Fibroblast of lung (primary cell): ENCODE data around the gene TAAR8. TPM values are rescaled to one million over a fixed set of nuclear protein-coding genes. Genes with fewer than 3 reads are reported as not detected.

Experiments
- DNase-seq, 2 donors: peaks; one replicate each; pipeline versions ENCODE4 v3.0.0 to v3.0.0-alpha.2; 2010; ENCODE audit warnings: low read depth in 2 of 2
- H2AFZ ChIP-seq: 2 replicates; pipeline ENCODE4 v1.5.1; 2012; ENCODE audit warnings: low read length, control low read depth, inconsistent platforms
- H3K27ac ChIP-seq: 2 replicates; pipeline ENCODE4 v1.5.1; 2011; ENCODE audit warnings: low read length, control low read depth; ENCODE audit not compliant: insufficient read depth
- H3K27me3 ChIP-seq: 2 replicates; pipeline ENCODE4 v1.5.1; 2011; ENCODE audit warnings: mild to moderate bottlenecking, low read length; ENCODE audit not compliant: control insufficient read depth, insufficient read depth
- H3K36me3 ChIP-seq: 2 replicates; pipeline ENCODE4 v1.5.1; 2011; ENCODE audit warnings: low read length; ENCODE audit not compliant: control insufficient read depth, insufficient read depth
- H3K4me1 ChIP-seq: 2 replicates; pipeline ENCODE4 v1.5.1; 2011; ENCODE audit warnings: low read length; ENCODE audit not compliant: control insufficient read depth, insufficient read depth; ENCODE audit errors: extremely low read depth
- H3K4me2 ChIP-seq: 2 replicates; pipeline ENCODE4 v1.5.1; 2011; ENCODE audit warnings: low read length, control low read depth; ENCODE audit not compliant: insufficient read depth; ENCODE audit errors: extremely low read depth
- H3K4me3 ChIP-seq, 4 experiments: fragments of 200-600 bp in 1 of 4; sonication (generic) in 1 of 4; replicated peaks in 1 of 4; 2 replicates each; pipeline ENCODE4 v1.5.1; 2011 to 2016; ENCODE audit warnings: low read length in 4 of 4, low read depth in 3 of 4, mild to moderate bottlenecking in 3 of 4, control low read depth in 2 of 4, inconsistent platforms in 1 of 4, mixed read lengths in 1 of 4; ENCODE audit not compliant: insufficient read depth in 1 of 4; ENCODE audit errors: control extremely low read depth in 1 of 4
- H3K79me2 ChIP-seq: 2 replicates; pipeline ENCODE4 v1.5.1; 2012; ENCODE audit warnings: mild to moderate bottlenecking, low read length, inconsistent platforms; ENCODE audit not compliant: control insufficient read depth, insufficient read depth
- H3K9ac ChIP-seq: 2 replicates; pipeline ENCODE4 v1.5.1; 2011; ENCODE audit warnings: mild to moderate bottlenecking, low read length, control low read depth; ENCODE audit not compliant: insufficient read depth
- H3K9me3 ChIP-seq: 2 replicates; pipeline ENCODE4 v1.5.1; 2012; ENCODE audit warnings: low read depth, low read length; ENCODE audit not compliant: control insufficient read depth, insufficient read depth
- H4K20me1 ChIP-seq: 2 replicates; pipeline ENCODE4 v1.5.1; 2011; ENCODE audit warnings: low read length; ENCODE audit not compliant: control insufficient read depth, insufficient read depth; ENCODE audit errors: extremely low read depth
- EZH2 ChIP-seq: IDR thresholded peaks from 2 replicates; pipeline ENCODE4 v1.5.1; 2012; ENCODE audit warnings: low read length, control low read depth, mild to moderate bottlenecking; ENCODE audit errors: missing control alignments
- polyA minus RNA-seq: library from RNA; depleted of rRNA, polyadenylated mRNA; stranded (reverse); fragments of >200 nt; gene quantifications from 2 replicates; pipeline ENCODE4 v1.2.3, GENCODE V29; 2011; ENCODE audit warnings: low replicate concordance
- polyA plus RNA-seq, 2 donors: library from polyadenylated mRNA; depleted of rRNA in 1 of 2; stranded (reverse) in 1 of 2; unstranded in 1 of 2; fragments of >200 nt; gene quantifications; 2 replicates each; pipeline ENCODE4 v1.2.1, GENCODE V29; 2011 to 2012; ENCODE audit warnings: missing spikeins in 1 of 2
- total RNA-seq: library from RNA; depleted of rRNA; stranded (reverse); fragments of >200 nt; gene quantifications from 2 replicates; pipeline ENCODE4 v1.2.1, GENCODE V29; 2014
- TF ChIP-seq, protein P1 (sequence below), 2 donors: IDR thresholded peaks in 1 of 2; conservative IDR thresholded peaks in 1 of 2; 1 replicate in 1 of 2; 2 replicates in 1 of 2; pipeline ENCODE4 v1.5.1; 2011 to 2012; ENCODE audit warnings: low read length in 2 of 2, control low read depth in 1 of 2, inconsistent platforms in 1 of 2, low read depth in 1 of 2, mild to moderate bottlenecking in 1 of 2

TAAR8 gene, protein sequence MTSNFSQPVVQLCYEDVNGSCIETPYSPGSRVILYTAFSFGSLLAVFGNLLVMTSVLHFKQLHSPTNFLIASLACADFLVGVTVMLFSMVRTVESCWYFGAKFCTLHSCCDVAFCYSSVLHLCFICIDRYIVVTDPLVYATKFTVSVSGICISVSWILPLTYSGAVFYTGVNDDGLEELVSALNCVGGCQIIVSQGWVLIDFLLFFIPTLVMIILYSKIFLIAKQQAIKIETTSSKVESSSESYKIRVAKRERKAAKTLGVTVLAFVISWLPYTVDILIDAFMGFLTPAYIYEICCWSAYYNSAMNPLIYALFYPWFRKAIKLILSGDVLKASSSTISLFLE
- total RNA-seq: not detected in 2 replicates
- not detected in 2 replicates for polyA plus RNA-seq
- polyA plus RNA-seq (2012): not detected in 2 replicates
- polyA minus RNA-seq: not detected in 2 replicates

DNA sequence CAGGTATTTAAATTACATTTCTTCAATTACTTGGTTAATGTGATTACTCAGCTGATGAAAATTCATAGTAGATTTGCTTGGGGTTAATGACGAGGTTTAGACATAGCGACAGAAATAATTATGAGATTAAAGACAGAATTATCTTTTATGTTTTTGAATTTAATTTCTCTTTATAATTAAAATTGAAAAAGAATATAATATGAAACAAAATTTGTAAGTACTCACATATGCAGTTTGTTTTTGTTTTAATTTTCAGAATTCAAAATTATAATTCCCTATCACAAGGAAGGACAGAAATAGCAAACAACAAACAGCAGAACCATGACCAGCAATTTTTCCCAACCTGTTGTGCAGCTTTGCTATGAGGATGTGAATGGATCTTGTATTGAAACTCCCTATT lies at the start of gene TAAR8:
TSS of gene TAAR8 (plus strand) at position 301 of the 400 bp plus-strand sequence. CDS start at position 322, 21 bp downstream.
- no peak within 1 kb of the TSS for H3K27ac ChIP-seq
- H3K9me3 ChIP-seq: no peaks in the 10 kb centered on the region
- no peak within 1 kb of the TSS for H3K4me3 ChIP-seq
- H3K27me3 ChIP-seq: peaks cover 3% of the 10 kb centered on the region
- H3K79me2 ChIP-seq: no peaks in the 10 kb centered on the region
- no peak for DNase-seq
- H4K20me1 ChIP-seq: no peaks in the 10 kb centered on the region
- no peaks in the 10 kb centered on the region for H3K4me1 ChIP-seq
- H3K9ac ChIP-seq: no peak within 1 kb of the TSS
- no peak within 1 kb of the TSS for H3K4me2 ChIP-seq
- no peaks in the 10 kb centered on the region for H3K36me3 ChIP-seq
- H2AFZ ChIP-seq: no peak within 1 kb of the TSS
- TF ChIP-seq, protein P1, sequence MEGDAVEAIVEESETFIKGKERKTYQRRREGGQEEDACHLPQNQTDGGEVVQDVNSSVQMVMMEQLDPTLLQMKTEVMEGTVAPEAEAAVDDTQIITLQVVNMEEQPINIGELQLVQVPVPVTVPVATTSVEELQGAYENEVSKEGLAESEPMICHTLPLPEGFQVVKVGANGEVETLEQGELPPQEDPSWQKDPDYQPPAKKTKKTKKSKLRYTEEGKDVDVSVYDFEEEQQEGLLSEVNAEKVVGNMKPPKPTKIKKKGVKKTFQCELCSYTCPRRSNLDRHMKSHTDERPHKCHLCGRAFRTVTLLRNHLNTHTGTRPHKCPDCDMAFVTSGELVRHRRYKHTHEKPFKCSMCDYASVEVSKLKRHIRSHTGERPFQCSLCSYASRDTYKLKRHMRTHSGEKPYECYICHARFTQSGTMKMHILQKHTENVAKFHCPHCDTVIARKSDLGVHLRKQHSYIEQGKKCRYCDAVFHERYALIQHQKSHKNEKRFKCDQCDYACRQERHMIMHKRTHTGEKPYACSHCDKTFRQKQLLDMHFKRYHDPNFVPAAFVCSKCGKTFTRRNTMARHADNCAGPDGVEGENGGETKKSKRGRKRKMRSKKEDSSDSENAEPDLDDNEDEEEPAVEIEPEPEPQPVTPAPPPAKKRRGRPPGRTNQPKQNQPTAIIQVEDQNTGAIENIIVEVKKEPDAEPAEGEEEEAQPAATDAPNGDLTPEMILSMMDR (conservative IDR thresholded peaks at IDR 0.05 in 1 of 2, IDR thresholded peaks at IDR 0.05 in 1 of 2; ENCODE audit: low read depth in 1 of 2, low read length in 2 of 2): no peak
- TF ChIP-seq EZH2: no peak

DNA sequence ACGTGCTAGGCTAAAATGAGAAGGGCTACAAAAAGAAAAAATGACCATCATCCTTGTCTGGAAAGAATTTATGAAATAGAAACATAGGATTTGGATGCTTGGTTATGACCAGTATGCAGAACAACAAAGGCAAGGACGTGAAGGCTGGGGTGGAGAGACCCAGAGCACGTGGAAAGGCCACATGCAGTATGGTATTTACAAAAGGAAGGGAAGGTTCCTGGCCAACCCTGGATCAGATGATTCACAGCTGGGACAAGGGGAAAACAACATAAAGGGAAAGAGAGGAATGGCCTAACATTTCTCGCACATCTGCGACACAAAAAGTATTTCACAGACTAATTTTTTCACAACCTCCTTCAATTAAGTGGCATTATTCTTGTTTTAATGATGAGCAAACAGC lies 47.7 kb upstream of the TAAR8 start:
- no peak overlapping the region for H3K4me2 ChIP-seq
- H3K4me3 ChIP-seq: no peak overlapping the region
- no peaks in the 10 kb centered on the region for H3K9me3 ChIP-seq
- no peak overlapping the region for H3K9ac ChIP-seq
- no peak overlapping the region for H3K27ac ChIP-seq
- DNase-seq: no peak
- H3K36me3 ChIP-seq: peaks cover 2% of the 10 kb centered on the region
- no peak overlapping the region for H2AFZ ChIP-seq
- peaks cover 49% of the 10 kb centered on the region for H3K79me2 ChIP-seq
- peaks cover 4% of the 10 kb centered on the region for H4K20me1 ChIP-seq
- no peaks in the 10 kb centered on the region for H3K4me1 ChIP-seq
- H3K27me3 ChIP-seq: no peaks in the 10 kb centered on the region
- no peak for TF ChIP-seq EZH2
- TF ChIP-seq, protein P1 (conservative IDR thresholded peaks at IDR 0.05 in 1 of 2, IDR thresholded peaks at IDR 0.05 in 1 of 2; ENCODE audit: low read depth in 1 of 2, low read length in 2 of 2): no peak

DNA sequence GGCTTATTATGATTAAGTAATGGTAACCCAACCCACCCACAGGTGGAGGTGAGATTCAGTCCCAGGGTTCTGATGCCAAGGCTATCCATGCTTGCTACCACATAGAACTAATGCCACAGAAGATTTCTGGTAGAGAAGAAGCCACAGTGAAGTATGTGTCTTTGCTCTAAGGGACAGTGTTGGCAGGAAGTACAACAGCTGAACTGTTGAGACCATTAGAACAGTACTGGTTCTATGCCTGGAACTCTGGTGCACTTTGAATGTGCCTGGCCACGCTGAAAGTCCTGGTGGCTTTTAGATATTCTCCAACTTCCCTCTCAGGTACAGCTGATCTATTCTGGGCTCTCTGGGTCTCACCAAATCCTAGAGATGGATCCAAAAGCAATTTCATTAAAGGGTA lies 47.3 kb upstream of the TAAR8 start:
- Histone ChIP-seq H3K9ac (no peak overlapping the region), H4K20me1 (peaks cover 4% of the 10 kb centered on the region)

More for the DNA sequence above, 47.3 kb upstream of the TAAR8 start:
- H3K4me2 ChIP-seq: no peak overlapping the region
- no peak overlapping the region for H2AFZ ChIP-seq
- peaks cover 2% of the 10 kb centered on the region for H3K36me3 ChIP-seq
- TF ChIP-seq, protein P1 (conservative IDR thresholded peaks at IDR 0.05 in 1 of 2, IDR thresholded peaks at IDR 0.05 in 1 of 2; ENCODE audit: low read depth in 1 of 2, low read length in 2 of 2): no peak
- no peak for TF ChIP-seq EZH2
- no peaks in the 10 kb centered on the region for H3K9me3 ChIP-seq
- H3K27me3 ChIP-seq: no peaks in the 10 kb centered on the region
- H3K4me1 ChIP-seq: no peaks in the 10 kb centered on the region
- no peak overlapping the region for H3K27ac ChIP-seq
- no peak overlapping the region for H3K4me3 ChIP-seq
- DNase-seq: no peak
- peaks cover 53% of the 10 kb centered on the region for H3K79me2 ChIP-seq
